ENCODE measurements around the gene UMPS.
"Not testable (repeated sequence)": the region's sequence is repeated elsewhere in the genome, so short reads cannot be mapped to it uniquely, and the experiment has no call there.

The UMPS gene

DNA sequence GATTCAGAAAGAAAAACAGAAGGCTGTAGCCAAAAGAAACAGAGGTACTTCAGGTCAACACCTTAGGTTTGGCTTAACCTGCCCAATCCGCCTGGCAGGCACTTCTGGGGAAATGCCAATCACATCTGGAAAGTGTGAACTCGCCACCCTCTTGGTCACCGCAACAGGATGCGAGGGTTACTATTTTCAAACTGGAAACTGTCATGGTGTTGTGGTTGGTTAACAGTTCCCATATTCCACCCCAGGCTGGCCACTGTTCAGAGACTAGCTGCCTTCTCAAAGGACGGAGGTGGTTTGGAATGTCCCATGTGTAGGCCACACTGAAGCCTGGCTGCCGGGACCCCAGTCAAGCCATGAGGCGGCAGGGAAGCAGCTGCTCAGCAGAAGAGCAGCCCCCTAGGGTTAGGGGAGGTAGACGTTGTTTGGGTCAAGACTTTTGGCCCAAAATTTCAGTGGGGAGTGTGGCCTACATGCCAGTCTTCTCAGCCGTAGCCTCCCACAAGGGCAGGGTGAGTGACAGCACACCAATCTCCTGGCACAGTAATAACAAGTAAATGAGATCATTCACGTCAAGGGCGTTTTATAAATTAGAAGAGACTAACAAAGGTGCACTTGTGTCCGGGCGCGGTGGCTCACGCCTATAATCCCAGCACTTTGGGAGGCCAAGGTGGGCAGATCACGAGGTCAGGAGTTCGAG is 54.6 kb downstream of the UMPS start:
- H3K4me3 ChIP-seq (ENCODE audit: low read depth, low read length), result no peak overlapping the region
- TF ChIP-seq, protein P1, sequence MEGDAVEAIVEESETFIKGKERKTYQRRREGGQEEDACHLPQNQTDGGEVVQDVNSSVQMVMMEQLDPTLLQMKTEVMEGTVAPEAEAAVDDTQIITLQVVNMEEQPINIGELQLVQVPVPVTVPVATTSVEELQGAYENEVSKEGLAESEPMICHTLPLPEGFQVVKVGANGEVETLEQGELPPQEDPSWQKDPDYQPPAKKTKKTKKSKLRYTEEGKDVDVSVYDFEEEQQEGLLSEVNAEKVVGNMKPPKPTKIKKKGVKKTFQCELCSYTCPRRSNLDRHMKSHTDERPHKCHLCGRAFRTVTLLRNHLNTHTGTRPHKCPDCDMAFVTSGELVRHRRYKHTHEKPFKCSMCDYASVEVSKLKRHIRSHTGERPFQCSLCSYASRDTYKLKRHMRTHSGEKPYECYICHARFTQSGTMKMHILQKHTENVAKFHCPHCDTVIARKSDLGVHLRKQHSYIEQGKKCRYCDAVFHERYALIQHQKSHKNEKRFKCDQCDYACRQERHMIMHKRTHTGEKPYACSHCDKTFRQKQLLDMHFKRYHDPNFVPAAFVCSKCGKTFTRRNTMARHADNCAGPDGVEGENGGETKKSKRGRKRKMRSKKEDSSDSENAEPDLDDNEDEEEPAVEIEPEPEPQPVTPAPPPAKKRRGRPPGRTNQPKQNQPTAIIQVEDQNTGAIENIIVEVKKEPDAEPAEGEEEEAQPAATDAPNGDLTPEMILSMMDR (IDR thresholded peaks at IDR 0.05; ENCODE audit: low read depth, low read length), result no peak

DNA sequence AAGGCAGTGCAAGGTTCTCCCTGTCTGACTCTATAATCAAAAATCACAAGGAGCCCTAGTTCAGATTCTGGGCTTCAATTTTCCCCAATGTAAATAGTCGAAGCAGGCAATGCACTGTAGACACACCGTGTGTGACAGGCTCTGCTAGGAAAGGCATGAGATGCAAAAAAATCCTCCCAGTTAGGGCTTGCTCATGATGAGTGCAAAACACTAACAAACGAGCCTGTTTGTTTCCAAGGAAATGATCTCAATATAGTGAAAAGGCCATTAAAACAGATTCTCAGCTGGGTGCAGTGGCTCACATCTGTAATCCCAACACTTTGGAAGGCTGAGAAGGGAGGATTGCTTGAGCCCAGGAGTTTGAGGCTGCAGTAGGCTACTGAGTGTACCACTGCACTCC is 55.7 kb downstream of the UMPS start:
- TF ChIP-seq, protein P1 (IDR thresholded peaks at IDR 0.05; ENCODE audit: low read depth, low read length), result no peak
- no peak overlapping the region for H3K4me3 ChIP-seq (ENCODE audit: low read depth, low read length)

DNA sequence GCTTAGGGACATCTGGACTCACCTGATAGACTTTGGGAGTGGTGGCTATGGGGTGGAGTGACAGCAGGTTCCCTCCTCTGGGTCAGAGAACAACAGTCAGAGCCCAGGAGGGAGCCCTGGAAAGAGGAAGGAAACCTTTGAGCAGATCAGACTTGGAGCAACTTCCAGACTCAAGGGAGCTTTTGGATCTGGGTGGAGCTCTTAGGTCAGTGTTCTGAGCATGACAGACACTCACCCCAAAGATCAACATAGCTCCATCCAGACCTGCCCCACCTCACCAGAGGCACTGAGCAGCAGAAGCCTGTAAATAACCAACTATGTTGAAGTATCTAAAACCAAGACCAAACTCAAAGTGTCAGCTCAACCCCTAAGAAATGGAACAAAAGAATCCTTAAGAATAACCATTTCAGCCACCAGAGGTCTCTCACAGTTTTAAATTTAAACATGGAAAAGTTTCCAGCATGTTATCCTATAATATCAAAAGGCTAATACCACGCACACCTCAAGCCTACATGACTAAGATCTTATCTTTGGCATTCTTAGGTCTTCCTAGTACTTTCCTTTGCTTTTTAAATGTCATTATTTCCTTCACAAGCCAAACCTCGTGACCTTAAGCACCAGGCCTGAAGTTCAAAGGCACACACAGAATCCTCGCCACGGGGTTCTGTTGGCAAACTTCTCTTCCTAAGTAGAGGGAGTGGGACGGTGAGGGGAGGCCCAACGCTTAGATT is 56.4 kb downstream of the UMPS start:
- TF ChIP-seq, protein P1 (IDR thresholded peaks at IDR 0.05; ENCODE audit: low read depth, low read length), result no peak
- H3K4me3 ChIP-seq (ENCODE audit: low read depth, low read length), result no peak overlapping the region

DNA sequence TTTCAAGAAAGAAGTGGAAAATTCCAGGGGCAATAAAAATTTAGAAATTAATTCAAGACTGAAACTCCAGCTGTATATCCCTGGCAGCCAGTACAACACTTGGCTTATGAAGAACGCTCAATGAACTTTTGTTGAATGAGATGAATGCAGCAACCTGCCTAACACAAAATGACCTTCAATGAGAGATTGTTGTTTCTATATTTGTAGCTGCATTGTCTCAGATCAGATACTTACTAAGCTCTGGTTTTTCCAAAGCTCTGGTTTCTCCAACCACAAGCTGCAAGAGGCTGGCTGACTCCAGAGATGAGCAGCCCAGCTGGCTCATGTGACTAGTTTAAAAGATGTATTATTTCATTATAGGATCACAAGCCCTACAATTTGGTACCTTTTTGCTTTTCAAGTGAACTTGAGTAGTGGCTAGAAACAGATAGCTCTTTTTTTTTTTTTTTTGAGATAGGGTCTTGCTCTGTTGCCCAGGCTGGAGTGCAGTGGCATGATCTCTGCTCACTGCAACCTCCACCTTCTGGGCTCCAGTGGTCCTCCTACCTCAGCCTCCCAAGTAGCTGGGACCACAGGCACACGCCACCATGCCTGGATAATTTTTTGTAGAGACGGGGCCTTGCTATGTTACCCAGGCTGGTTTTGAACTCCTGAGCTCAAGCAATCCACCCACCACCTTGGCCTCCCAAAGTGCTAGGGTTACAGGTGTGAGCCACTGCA is 57.4 kb downstream of the UMPS start:
- TF ChIP-seq, protein P1 (IDR thresholded peaks at IDR 0.05; ENCODE audit: low read depth, low read length), result no peak
- H3K4me3 ChIP-seq (ENCODE audit: low read depth, low read length), result no peak overlapping the region

DNA sequence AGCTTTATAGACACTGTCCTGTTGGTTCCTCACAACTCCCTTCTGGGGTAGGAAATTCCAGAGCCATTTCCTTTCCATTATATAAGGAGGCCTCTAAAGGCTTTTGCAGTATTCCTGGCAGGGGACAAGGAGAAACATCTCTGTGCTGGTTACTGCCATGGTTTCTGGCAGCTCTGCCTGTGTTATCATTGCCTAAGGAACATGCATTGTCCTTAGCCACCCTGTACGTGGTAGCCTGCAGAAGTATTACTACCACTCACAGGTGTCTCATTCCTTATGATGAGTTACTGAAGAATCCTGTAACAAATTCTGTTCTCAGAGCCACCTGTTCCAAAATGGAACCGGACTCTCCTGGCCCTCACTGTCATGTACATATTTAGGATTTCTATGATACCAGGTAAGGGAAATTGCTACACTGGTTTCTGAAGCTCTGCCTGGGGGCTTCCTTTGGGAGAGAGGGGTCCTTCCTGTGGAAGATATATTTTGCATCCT is 58.0 kb downstream of the UMPS start:
- TF ChIP-seq, protein P1 (IDR thresholded peaks at IDR 0.05; ENCODE audit: low read depth, low read length), result no peak

DNA sequence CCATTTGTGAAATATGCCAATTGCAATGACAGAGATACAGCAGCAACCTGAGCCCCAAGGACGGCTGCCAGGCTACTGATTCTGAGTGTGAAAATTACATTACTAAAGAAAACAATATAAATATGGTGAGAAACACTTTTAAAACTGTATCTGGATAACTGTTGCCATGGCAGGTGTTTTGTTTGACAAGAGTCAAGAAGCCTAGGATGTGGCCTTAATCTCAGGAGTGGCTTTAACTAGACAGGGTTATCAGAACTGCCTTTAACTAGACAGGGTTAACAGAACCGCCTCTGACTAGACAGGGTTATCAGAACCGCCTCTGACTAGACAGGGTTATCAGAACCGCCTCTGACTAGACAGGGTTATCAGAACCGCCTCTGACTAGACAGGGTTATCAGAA is 58.9 kb downstream of the UMPS start:
- not testable (repeated sequence) for H3K4me3 ChIP-seq (ENCODE audit: low read depth, low read length)

More for the DNA sequence above, 58.0 kb downstream of the UMPS start:
- no peak overlapping the region for H3K4me3 ChIP-seq (ENCODE audit: low read depth, low read length)

DNA sequence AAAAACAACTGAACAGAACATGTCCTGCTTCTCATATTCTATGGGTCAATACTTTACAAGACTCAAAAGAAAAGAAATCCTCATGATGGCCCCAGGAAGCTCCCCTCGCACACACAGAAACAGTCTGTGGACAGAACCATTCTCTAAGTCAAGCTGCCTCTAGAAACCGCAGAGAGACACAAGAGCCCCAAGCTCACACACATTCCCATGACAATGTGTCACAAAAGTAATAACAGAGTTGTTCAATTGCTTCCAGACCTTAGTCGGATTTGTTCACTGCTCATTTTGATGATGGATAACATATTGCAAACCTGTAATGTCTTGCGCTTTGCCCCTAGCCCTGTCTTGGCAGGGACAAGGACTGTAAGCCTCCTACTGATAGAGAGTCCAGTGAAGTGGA is 60.9 kb downstream of the UMPS start:
- TF ChIP-seq, protein P1 (IDR thresholded peaks at IDR 0.05; ENCODE audit: low read depth, low read length), result no peak
- no peak overlapping the region for H3K4me3 ChIP-seq (ENCODE audit: low read depth, low read length)
